Measurements from ENCODE around the gene EIF2AK3.

EIF2AK3 gene

GRCh38 chr2:88603146-88603545 is 24.1 kb downstream of the EIF2AK3 start:
- no peaks in the 10 kb centered on the region for H3K36me3 ChIP-seq (ENCODE audit: insufficient read depth, low read length)
- H3K9ac ChIP-seq (ENCODE audit: low read length): no peak overlapping the region
- H3K9me3 ChIP-seq (ENCODE audit: low read length): no peaks in the 10 kb centered on the region
- H3K9me2 ChIP-seq (ENCODE audit: low read depth, low read length): no peaks in the 10 kb centered on the region
- TF ChIP-seq CTCF (IDR thresholded peaks at IDR 0.05; ENCODE audit: low read length) (no peak), EZH2 (IDR thresholded peaks at IDR 0.05; ENCODE audit: borderline replicate concordance, low read length) (no peak)
- H3K4me2 ChIP-seq (ENCODE audit: low read length): no peak overlapping the region
- peaks cover 31% of the 10 kb centered on the region for H3K79me2 ChIP-seq (ENCODE audit: insufficient read depth, low read length)
- no peaks in the 10 kb centered on the region for H3K27me3 ChIP-seq (ENCODE audit: insufficient read depth, low read length)
- H4K20me1 ChIP-seq (ENCODE audit: insufficient read depth, low read length): no peaks in the 10 kb centered on the region
- H3F3A ChIP-seq (ENCODE audit: insufficient read depth, low read length): no peaks in the 10 kb centered on the region
- peaks cover 98% of the 10 kb centered on the region for H3K4me1 ChIP-seq (ENCODE audit: insufficient read depth, low read length, severe bottlenecking)
- H2AFZ ChIP-seq (ENCODE audit: low read length): no peak overlapping the region
- H3K27ac ChIP-seq (ENCODE audit: low read depth, low read length, poor library complexity, severe bottlenecking): peak overlapping the region; percentile 95
- H3K4me3 ChIP-seq (ENCODE audit: low read depth, low read length, poor library complexity, severe bottlenecking): no peak overlapping the region

- peak overlapping the region; percentile 95 for H3K27ac ChIP-seq (ENCODE audit: low read depth, low read length, poor library complexity, severe bottlenecking)
- H3F3A ChIP-seq (ENCODE audit: insufficient read depth, low read length): no peaks in the 10 kb centered on the region
- TF ChIP-seq EZH2 (IDR thresholded peaks at IDR 0.05; ENCODE audit: borderline replicate concordance, low read length) (no peak), CTCF (IDR thresholded peaks at IDR 0.05; ENCODE audit: low read length) (no peak)
- H4K20me1 ChIP-seq (ENCODE audit: insufficient read depth, low read length): no peaks in the 10 kb centered on the region
- no peaks in the 10 kb centered on the region for H3K27me3 ChIP-seq (ENCODE audit: insufficient read depth, low read length)
- H3K4me1 ChIP-seq (ENCODE audit: insufficient read depth, low read length, severe bottlenecking): peaks cover 86% of the 10 kb centered on the region
- peaks cover 39% of the 10 kb centered on the region for H3K79me2 ChIP-seq (ENCODE audit: insufficient read depth, low read length)
- H3K4me3 ChIP-seq (ENCODE audit: low read depth, low read length, poor library complexity, severe bottlenecking): no peak overlapping the region
- H2AFZ ChIP-seq (ENCODE audit: low read length): no peak overlapping the region
- H3K9me3 ChIP-seq (ENCODE audit: low read length): no peaks in the 10 kb centered on the region
- H3K9ac ChIP-seq (ENCODE audit: low read length): no peak overlapping the region
- H3K9me2 ChIP-seq (ENCODE audit: low read depth, low read length): no peaks in the 10 kb centered on the region
- peaks cover 5% of the 10 kb centered on the region; the same call in 1 of the 2 replicates for H3K36me3 ChIP-seq (ENCODE audit: insufficient read depth, low read length)
- no peak overlapping the region for H3K4me2 ChIP-seq (ENCODE audit: low read length)
These were observed 25.2 kb downstream of the EIF2AK3 start for GRCh38 chr2:88602022-88602421.

- H3K79me2 ChIP-seq (ENCODE audit: insufficient read depth, low read length): peaks cover 39% of the 10 kb centered on the region
- H3K27ac ChIP-seq (ENCODE audit: low read depth, low read length, poor library complexity, severe bottlenecking): peak overlapping the region; percentile 52
- peak overlapping the region; percentile 19; the same call in 1 of the 2 replicates for H3K4me2 ChIP-seq (ENCODE audit: low read length)
- no peaks in the 10 kb centered on the region for H3F3A ChIP-seq (ENCODE audit: insufficient read depth, low read length)
- no peaks in the 10 kb centered on the region for H4K20me1 ChIP-seq (ENCODE audit: insufficient read depth, low read length)
- peaks cover 79% of the 10 kb centered on the region for H3K4me1 ChIP-seq (ENCODE audit: insufficient read depth, low read length, severe bottlenecking)
- no peak overlapping the region for H3K4me3 ChIP-seq (ENCODE audit: low read depth, low read length, poor library complexity, severe bottlenecking)
- peaks cover 5% of the 10 kb centered on the region; the same call in 1 of the 2 replicates for H3K36me3 ChIP-seq (ENCODE audit: insufficient read depth, low read length)
- H3K27me3 ChIP-seq (ENCODE audit: insufficient read depth, low read length): no peaks in the 10 kb centered on the region
- TF ChIP-seq CTCF (IDR thresholded peaks at IDR 0.05; ENCODE audit: low read length) (no peak), EZH2 (IDR thresholded peaks at IDR 0.05; ENCODE audit: borderline replicate concordance, low read length) (no peak)
- no peaks in the 10 kb centered on the region for H3K9me2 ChIP-seq (ENCODE audit: low read depth, low read length)
- H2AFZ ChIP-seq (ENCODE audit: low read length): no peak overlapping the region
- H3K9me3 ChIP-seq (ENCODE audit: low read length): no peaks in the 10 kb centered on the region
- H3K9ac ChIP-seq (ENCODE audit: low read length): no peak overlapping the region
These were observed 26.0 kb downstream of the EIF2AK3 start for GRCh38 chr2:88601286-88601685.

All from OCI-LY1 (cell line).